Lung (tissue), 12 donors: ENCODE results near the gene CSPG4. TPM values are rescaled to one million over a fixed set of nuclear protein-coding genes. Genes with fewer than 3 reads are reported as not detected.
A peak's percentile ranks its signal among the peaks of the same experiment; 100 is the strongest.

Experiments used
- ATAC-seq: fragments of 200-7000 bp; cut with Tn5 transposase; one replicate; pipeline ENCODE4 v1.9.1; 2020; ENCODE audit warnings: moderate number of reproducible peaks; ENCODE audit not compliant: insufficient read depth, low FRiP score
- DNase-seq, 3 donors: peaks; one replicate each; pipeline ENCODE4 v3.0.0-alpha.2; 2013 to 2017
- H3K27ac ChIP-seq, 2 donors: one replicate each; pipeline ENCODE4 v1.5.1; 2013; ENCODE audit warnings: mild to moderate bottlenecking in 2 of 2, moderate library complexity in 2 of 2, control low read depth in 1 of 2, inconsistent platforms in 1 of 2, low read depth in 1 of 2, low read length in 1 of 2
- H3K27me3 ChIP-seq, 3 donors: one replicate each; pipeline ENCODE4 v1.5.1; 2013; ENCODE audit warnings: low read length in 2 of 3; ENCODE audit not compliant: control insufficient read depth in 3 of 3, insufficient read depth in 3 of 3
- H3K36me3 ChIP-seq, 4 donors: one replicate each; pipeline ENCODE4 v1.5.1; 2013; ENCODE audit warnings: low read length in 4 of 4, mild to moderate bottlenecking in 1 of 4, moderate library complexity in 1 of 4; ENCODE audit not compliant: control insufficient read depth in 4 of 4, insufficient read depth in 4 of 4
- H3K4me1 ChIP-seq, 5 donors: one replicate each; pipeline ENCODE4 v1.5.1; 2013; ENCODE audit warnings: low read length in 5 of 5, mild to moderate bottlenecking in 2 of 5, moderate library complexity in 1 of 5; ENCODE audit not compliant: control insufficient read depth in 5 of 5, insufficient read depth in 5 of 5
- H3K4me3 ChIP-seq: one replicate; pipeline ENCODE4 v1.5.1; 2013; ENCODE audit warnings: mild to moderate bottlenecking, control low read depth, moderate library complexity
- H3K9ac ChIP-seq, 2 donors: one replicate each; pipeline ENCODE4 v1.5.1; 2013; ENCODE audit warnings: low read length in 2 of 2, control low read depth in 1 of 2; ENCODE audit not compliant: insufficient read depth in 1 of 2
- H3K9me3 ChIP-seq, 4 donors: one replicate each; pipeline ENCODE4 v1.5.1; 2013; ENCODE audit warnings: low read length in 3 of 4, mild to moderate bottlenecking in 1 of 4, moderate library complexity in 1 of 4; ENCODE audit not compliant: control insufficient read depth in 4 of 4, insufficient read depth in 3 of 4
- WGBS, 2 donors: extraction: QIAGEN DNeasy Blood & Tissue Kit; methylation state at CpG; one replicate each; pipeline ENCODE4 v1.1.7; 2013; 5-methylcytosine and 5-hydroxymethylcytosine counted together
- polyA plus RNA-seq, 2 donors: library from polyadenylated mRNA; stranded (reverse); fragments of 200-250 nt; gene quantifications; one replicate each; pipeline ENCODE4 v1.2.1, GENCODE V29; 2013
- total RNA-seq, 2 donors: library from RNA; depleted of rRNA in 1 of 2; stranded (reverse); fragments of >200 nt in 1 of 2; gene quantifications; one replicate each; pipeline ENCODE4 v1.2.1, GENCODE V29; 2014 to 2021
- TF ChIP-seq, protein P1 (sequence below): IDR thresholded peaks from 2 replicates; pipeline ENCODE4 v1.5.1; 2012; ENCODE audit warnings: mild to moderate bottlenecking; ENCODE audit errors: control extremely low read depth, extremely low read depth
- donor health status: control.
- donor health status: control.
- donor health status: Bipolar disorder and iron deficiency.
- donor health status: healthy.
- donor health status: DM: yes; HTN: yes; CAD: no.

Gene CSPG4
- total and polyA plus RNA-seq, 4 donors: 8.5 to 38.1 (median 24.2) TPM

- H3K9ac ChIP-seq: no peak overlapping the region
- H3K27me3 ChIP-seq: no peaks in the 10 kb centered on the region
- no peak for DNase-seq
- WGBS, 2 donors: 77 to 81% methylated on average over 5 of the region's 5 CpGs
- H3K27ac ChIP-seq: no peak overlapping the region
- H3K36me3 ChIP-seq: peaks cover 0 to 5% (median 2%) of the 10 kb centered on the region in 4 donors
- H3K4me1 ChIP-seq: peaks cover 3 to 30% (median 10%) of the 10 kb centered on the region in 5 donors
- TF ChIP-seq, protein P1, sequence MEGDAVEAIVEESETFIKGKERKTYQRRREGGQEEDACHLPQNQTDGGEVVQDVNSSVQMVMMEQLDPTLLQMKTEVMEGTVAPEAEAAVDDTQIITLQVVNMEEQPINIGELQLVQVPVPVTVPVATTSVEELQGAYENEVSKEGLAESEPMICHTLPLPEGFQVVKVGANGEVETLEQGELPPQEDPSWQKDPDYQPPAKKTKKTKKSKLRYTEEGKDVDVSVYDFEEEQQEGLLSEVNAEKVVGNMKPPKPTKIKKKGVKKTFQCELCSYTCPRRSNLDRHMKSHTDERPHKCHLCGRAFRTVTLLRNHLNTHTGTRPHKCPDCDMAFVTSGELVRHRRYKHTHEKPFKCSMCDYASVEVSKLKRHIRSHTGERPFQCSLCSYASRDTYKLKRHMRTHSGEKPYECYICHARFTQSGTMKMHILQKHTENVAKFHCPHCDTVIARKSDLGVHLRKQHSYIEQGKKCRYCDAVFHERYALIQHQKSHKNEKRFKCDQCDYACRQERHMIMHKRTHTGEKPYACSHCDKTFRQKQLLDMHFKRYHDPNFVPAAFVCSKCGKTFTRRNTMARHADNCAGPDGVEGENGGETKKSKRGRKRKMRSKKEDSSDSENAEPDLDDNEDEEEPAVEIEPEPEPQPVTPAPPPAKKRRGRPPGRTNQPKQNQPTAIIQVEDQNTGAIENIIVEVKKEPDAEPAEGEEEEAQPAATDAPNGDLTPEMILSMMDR: no peak
- no peak for ATAC-seq
- H3K4me3 ChIP-seq: no peak overlapping the region
- no peaks in the 10 kb centered on the region for H3K9me3 ChIP-seq
Observed at GRCh38 chr15:75641603-75642002, 71.0 kb downstream of the CSPG4 start.

DNA sequence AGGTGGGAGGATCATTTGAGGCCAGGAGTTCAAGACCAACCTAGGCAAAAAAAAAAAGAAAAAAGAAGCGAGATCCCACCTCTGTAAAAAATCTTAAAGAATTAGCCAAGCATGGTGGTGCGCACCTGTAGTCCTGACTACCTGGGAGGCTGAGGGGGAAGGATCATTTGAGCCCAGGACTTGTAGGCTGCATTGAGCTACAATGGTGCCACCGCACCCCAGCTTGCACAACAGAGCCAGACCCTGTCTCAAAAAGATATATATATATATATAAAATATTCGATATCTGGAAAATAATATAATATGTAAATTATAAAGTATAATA, 71.5 kb downstream of the CSPG4 start:
- Histone ChIP-seq H3K4me3 (no peak overlapping the region), H3K9me3 (no peaks in the 10 kb centered on the region), H3K9ac (no peak overlapping the region), H3K4me1 (peaks cover 3 to 28% (median 10%) of the 10 kb centered on the region in 5 donors), H3K27ac (no peak overlapping the region), H3K36me3 (peaks cover 0 to 5% (median 2%) of the 10 kb centered on the region in 4 donors), H3K27me3 (no peaks in the 10 kb centered on the region)
- no peak for ATAC-seq
- TF ChIP-seq, protein P1: no peak
- WGBS, 2 donors: 71 to 81% methylated on average over 4 of the region's 4 CpGs
- no peak for DNase-seq

DNA sequence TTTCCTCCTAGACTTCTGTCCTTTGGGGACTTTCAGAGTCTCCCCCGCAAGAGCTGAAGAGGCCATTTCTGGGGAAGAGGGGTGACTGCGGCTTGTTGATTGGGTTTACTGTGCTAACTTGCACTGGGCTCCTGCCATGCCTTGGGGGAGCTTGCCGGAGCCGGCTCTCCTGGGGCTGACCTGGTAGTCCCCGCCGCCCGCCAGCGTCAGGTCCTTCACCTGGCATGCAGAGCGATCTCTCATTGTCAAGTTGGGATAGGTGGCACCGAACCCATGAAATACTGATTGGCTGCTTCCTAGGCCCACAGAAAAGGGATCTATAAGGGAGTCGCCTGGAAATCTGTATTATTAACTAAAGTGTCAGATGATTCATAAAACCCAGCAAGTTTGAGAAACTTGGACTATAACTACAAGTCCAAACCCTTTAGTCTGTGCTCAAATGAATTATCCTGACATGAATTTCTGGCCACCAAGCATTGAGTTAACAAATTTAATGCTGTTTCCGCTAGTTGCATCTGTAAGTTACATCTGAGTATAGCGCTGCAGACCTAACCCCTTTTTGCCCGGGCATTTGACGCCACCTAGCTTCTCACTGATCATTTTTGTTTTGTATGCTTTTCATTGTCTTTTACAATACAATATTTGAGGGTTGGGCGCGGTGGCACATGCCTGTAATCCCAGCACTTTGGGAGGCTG, 72.0 kb downstream of the CSPG4 start:
- peak in 2 of 3 donors; percentile 73 to 75 for DNase-seq
- TF ChIP-seq, protein P1: peak; percentile 27
- Histone ChIP-seq H3K27me3 (no peaks in the 10 kb centered on the region), H3K4me1 (peaks cover 3 to 28% (median 10%) of the 10 kb centered on the region in 5 donors), H3K27ac (peak overlapping the region; percentile 97 to 98), H3K36me3 (peaks cover 0 to 5% (median 2%) of the 10 kb centered on the region in 4 donors), H3K9me3 (no peaks in the 10 kb centered on the region), H3K4me3 (peak overlapping the region; percentile 20), H3K9ac (peak overlapping the region in 1 of 2 donors; percentile 69)
- ATAC-seq: no peak
- WGBS, 2 donors: 3 to 9% methylated on average over 17 of the region's 17 CpGs
